IgD-negative memory B cell (primary cell): Measurements from ENCODE around the gene MAP6. TPM values are rescaled to one million over a fixed set of nuclear protein-coding genes. Genes with fewer than 3 reads are reported as not detected.
A peak's percentile ranks its signal among the peaks of the same experiment; 100 is the strongest.

ENCODE experiments used
- H3K27ac Mint-ChIP-seq, 3 donors: one replicate each; pipeline ENCODE4 v1.8.0; 2020 to 2022; ENCODE audit warnings: mild to moderate bottlenecking in 3 of 3, mixed read lengths in 3 of 3, moderate library complexity in 1 of 3
- H3K27me3 Mint-ChIP-seq: one replicate; pipeline ENCODE4 v1.8.0; 2021; ENCODE audit warnings: mixed read lengths
- H3K36me3 Mint-ChIP-seq: one replicate; pipeline ENCODE4 v1.8.0; 2020; ENCODE audit warnings: mild to moderate bottlenecking, mixed read lengths
- H3K4me1 Mint-ChIP-seq, 3 donors: one replicate each; pipeline ENCODE4 v1.8.0; 2020 to 2022; ENCODE audit warnings: mixed read lengths in 3 of 3, mild to moderate bottlenecking in 1 of 3
- H3K4me3 Mint-ChIP-seq, 4 donors: one replicate each; pipeline ENCODE4 v1.8.0; 2020 to 2022; ENCODE audit warnings: mild to moderate bottlenecking in 4 of 4, mixed read lengths in 4 of 4, moderate library complexity in 3 of 4
- H3K9me3 Mint-ChIP-seq, 3 donors: one replicate each; pipeline ENCODE4 v1.8.0; 2020 to 2021; ENCODE audit warnings: mixed read lengths in 3 of 3, mild to moderate bottlenecking in 1 of 3
- polyA plus RNA-seq: library from polyadenylated mRNA; unstranded; fragments of 300-500 nt; fragmentation: Illumina TruSeq; gene quantifications from one replicate; pipeline ENCODE4 v1.2.3, GENCODE V29; 2021

MAP6 gene
- polyA plus RNA-seq, 1 donor from 2014 or later = 0.53 TPM

GRCh38 chr11:75582506-75582894 is 86.3 kb downstream of the MAP6 start:
- peaks cover 2% of the 10 kb centered on the region for H3K27me3 Mint-ChIP-seq
- no peaks in the 10 kb centered on the region for H3K9me3 Mint-ChIP-seq
- peak overlapping the region; percentile 63 to 91 (median 86) for H3K4me3 Mint-ChIP-seq
- no peaks in the 10 kb centered on the region for H3K36me3 Mint-ChIP-seq
- peaks cover 0 to 7% (median 6%) of the 10 kb centered on the region in 3 donors for H3K4me1 Mint-ChIP-seq
- H3K27ac Mint-ChIP-seq = peak overlapping the region in 1 of 3 donors; percentile 82

DNA sequence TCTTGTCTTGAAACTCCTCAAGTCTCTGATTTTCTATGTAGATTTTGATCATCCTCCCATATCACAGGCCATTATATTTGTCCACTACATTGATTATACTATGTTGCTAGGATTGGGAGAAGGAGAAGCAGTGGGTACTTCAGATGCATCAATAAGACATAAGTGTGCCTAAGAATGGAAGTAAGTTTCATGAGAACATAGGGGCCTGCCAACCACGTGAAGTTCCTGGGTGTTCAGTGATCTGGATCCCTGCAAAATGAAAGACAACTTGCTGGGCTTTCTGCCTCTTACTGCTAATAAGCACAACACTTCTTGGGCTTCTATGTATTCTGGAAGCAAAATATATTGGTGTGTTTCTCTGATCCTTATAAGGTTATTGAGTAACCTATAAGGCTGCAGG is 89.0 kb downstream of the MAP6 start:
- Mint-ChIP-seq H3K27ac (no peak overlapping the region), H3K9me3 (peaks cover 0 to 6% (median 0%) of the 10 kb centered on the region in 3 donors), H3K4me3 (peak overlapping the region in 1 of 4 donors; percentile 12), H3K4me1 (peaks cover 7 to 18% (median 13%) of the 10 kb centered on the region in 3 donors), H3K27me3 (peaks cover 5% of the 10 kb centered on the region), H3K36me3 (no peaks in the 10 kb centered on the region)

DNA sequence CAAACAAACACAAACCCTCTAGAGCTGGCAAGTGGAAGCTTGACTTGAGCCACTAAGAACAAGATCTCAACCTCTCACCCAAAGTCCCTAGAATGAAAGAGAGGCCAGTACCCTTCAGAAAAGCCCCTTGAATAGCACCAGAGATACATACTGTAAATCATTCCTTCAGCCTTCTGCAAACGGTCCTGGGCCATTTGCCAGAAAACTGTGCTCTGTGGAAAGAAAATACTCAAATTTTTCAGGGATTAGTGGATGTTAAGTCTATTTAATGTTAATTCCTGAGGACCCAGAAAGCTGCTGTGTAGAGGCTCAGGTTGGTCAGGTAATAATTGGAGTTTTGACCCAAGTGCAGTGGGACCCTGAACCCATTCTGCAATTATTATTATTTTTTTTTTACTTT is 89.9 kb downstream of the MAP6 start:
- peaks cover 7 to 14% (median 12%) of the 10 kb centered on the region in 3 donors for H3K4me1 Mint-ChIP-seq
- peak overlapping the region in 1 of 3 donors; percentile 74 for H3K27ac Mint-ChIP-seq
- H3K36me3 Mint-ChIP-seq = no peaks in the 10 kb centered on the region
- peaks cover 0 to 6% (median 0%) of the 10 kb centered on the region in 3 donors for H3K9me3 Mint-ChIP-seq
- H3K27me3 Mint-ChIP-seq = peaks cover 5% of the 10 kb centered on the region
- H3K4me3 Mint-ChIP-seq = no peak overlapping the region

DNA sequence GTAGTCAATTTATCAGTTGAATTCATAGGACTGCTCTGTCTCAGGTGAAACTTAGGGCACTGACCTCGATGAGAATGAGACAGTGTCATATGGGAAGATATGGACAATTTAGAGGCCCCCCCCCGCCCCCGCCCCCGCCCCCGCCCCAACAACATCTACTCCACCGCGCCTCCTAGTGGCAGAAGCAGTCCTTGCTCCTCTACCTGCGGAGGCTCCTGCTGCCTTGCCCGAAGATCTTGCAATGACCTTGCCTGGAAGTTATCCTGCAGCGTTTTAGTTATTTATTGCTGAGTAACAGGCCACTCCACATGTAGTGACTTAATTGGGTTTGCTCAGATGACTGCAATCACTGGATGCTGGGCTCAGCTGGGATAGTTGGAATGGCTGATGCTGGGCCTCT is 91.6 kb downstream of the MAP6 start:
- H3K36me3 Mint-ChIP-seq = no peaks in the 10 kb centered on the region
- no peak overlapping the region for H3K4me3 Mint-ChIP-seq
- H3K4me1 Mint-ChIP-seq = peaks cover 7 to 11% (median 7%) of the 10 kb centered on the region in 3 donors
- peaks cover 3% of the 10 kb centered on the region for H3K27me3 Mint-ChIP-seq
- no peak overlapping the region for H3K27ac Mint-ChIP-seq
- peaks cover 0 to 6% (median 0%) of the 10 kb centered on the region in 3 donors for H3K9me3 Mint-ChIP-seq

- Mint-ChIP-seq H3K9me3 (peaks cover 0 to 6% (median 0%) of the 10 kb centered on the region in 3 donors), H3K4me3 (peak overlapping the region in 2 of 4 donors; percentile 12 to 87), H3K27ac (peak overlapping the region; percentile 7 to 90 (median 83)), H3K27me3 (peaks cover 3% of the 10 kb centered on the region), H3K4me1 (peaks cover 7 to 11% (median 7%) of the 10 kb centered on the region in 3 donors), H3K36me3 (no peaks in the 10 kb centered on the region)
Observed at GRCh38 chr11:75576499-75576918, 92.3 kb downstream of the MAP6 start.

DNA sequence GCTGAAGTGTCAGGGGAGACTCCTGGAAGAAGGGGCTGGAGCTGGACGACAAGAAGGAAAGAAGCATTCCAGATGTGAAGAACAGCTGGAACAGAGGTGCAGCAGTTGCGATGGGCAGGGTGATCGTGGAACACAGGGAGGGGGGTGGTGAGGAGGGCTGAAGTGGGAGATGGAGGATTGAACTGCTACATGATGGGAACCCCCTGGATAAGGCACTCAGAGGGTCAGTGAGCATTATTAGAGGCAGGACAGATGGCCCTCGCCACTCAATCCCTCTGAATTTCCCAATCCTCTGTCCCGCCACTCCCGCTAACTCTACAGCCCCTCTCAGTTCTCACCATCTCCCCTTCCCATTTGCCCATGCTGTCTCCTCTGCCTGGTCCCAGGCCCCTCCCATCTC is 92.8 kb downstream of the MAP6 start:
- no peaks in the 10 kb centered on the region for H3K36me3 Mint-ChIP-seq
- H3K9me3 Mint-ChIP-seq = peaks cover 0 to 6% (median 0%) of the 10 kb centered on the region in 3 donors
- peaks cover 3% of the 10 kb centered on the region for H3K27me3 Mint-ChIP-seq
- H3K4me3 Mint-ChIP-seq = peak overlapping the region in 1 of 4 donors; percentile 87
- peak overlapping the region; percentile 7 to 90 (median 83) for H3K27ac Mint-ChIP-seq
- H3K4me1 Mint-ChIP-seq = peaks cover 7 to 11% (median 7%) of the 10 kb centered on the region in 3 donors

- Mint-ChIP-seq H3K27ac (peak overlapping the region in 1 of 3 donors; percentile 20), H3K9me3 (peaks cover 0 to 6% (median 0%) of the 10 kb centered on the region in 3 donors), H3K4me3 (no peak overlapping the region), H3K27me3 (peaks cover 3% of the 10 kb centered on the region), H3K4me1 (peaks cover 7 to 11% (median 7%) of the 10 kb centered on the region in 3 donors), H3K36me3 (no peaks in the 10 kb centered on the region)
Observed at GRCh38 chr11:75574698-75575602, 93.9 kb downstream of the MAP6 start.

- no peak overlapping the region for H3K4me3 Mint-ChIP-seq
- no peak overlapping the region for H3K27ac Mint-ChIP-seq
- H3K36me3 Mint-ChIP-seq = no peaks in the 10 kb centered on the region
- H3K4me1 Mint-ChIP-seq = peaks cover 7 to 11% (median 7%) of the 10 kb centered on the region in 3 donors
- peaks cover 0 to 6% (median 0%) of the 10 kb centered on the region in 3 donors for H3K9me3 Mint-ChIP-seq
- H3K27me3 Mint-ChIP-seq = peaks cover 3% of the 10 kb centered on the region
Observed at GRCh38 chr11:75572744-75573143, 96.1 kb downstream of the MAP6 start.

DNA sequence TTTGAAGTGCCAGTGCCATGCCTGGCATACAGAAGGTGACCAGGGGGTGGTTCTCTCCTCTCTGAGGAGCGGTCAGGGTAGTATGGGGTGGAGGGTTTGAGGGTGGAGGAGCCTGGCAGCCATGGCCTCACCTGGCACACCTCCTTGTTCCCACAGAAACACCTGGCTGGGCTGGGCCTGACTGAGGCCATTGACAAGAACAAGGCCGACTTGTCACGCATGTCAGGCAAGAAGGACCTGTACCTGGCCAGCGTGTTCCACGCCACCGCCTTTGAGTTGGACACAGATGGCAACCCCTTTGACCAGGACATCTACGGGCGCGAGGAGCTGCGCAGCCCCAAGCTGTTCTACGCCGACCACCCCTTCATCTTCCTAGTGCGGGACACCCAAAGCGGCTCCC is 97.2 kb downstream of the MAP6 start:
- no peak overlapping the region for H3K27ac Mint-ChIP-seq
- peaks cover 0 to 5% (median 0%) of the 10 kb centered on the region in 3 donors for H3K9me3 Mint-ChIP-seq
- peaks cover 3% of the 10 kb centered on the region for H3K27me3 Mint-ChIP-seq
- no peaks in the 10 kb centered on the region for H3K36me3 Mint-ChIP-seq
- H3K4me1 Mint-ChIP-seq = peaks cover 5 to 7% (median 5%) of the 10 kb centered on the region in 3 donors
- H3K4me3 Mint-ChIP-seq = no peak overlapping the region

- Mint-ChIP-seq H3K9me3 (no peaks in the 10 kb centered on the region), H3K36me3 (no peaks in the 10 kb centered on the region), H3K4me1 (no peaks in the 10 kb centered on the region), H3K27ac (no peak overlapping the region), H3K27me3 (peaks cover 3% of the 10 kb centered on the region), H3K4me3 (peak overlapping the region in 1 of 4 donors; percentile 34)
Observed at GRCh38 chr11:75570559-75571139, 98.2 kb downstream of the MAP6 start.

GRCh38 chr11:75568616-75569219 is 100.1 kb downstream of the MAP6 start:
- peaks cover 0 to under 1% (median under 1%) of the 10 kb centered on the region in 3 donors for H3K4me1 Mint-ChIP-seq
- no peak overlapping the region for H3K4me3 Mint-ChIP-seq
- H3K36me3 Mint-ChIP-seq = no peaks in the 10 kb centered on the region
- no peak overlapping the region for H3K27ac Mint-ChIP-seq
- no peaks in the 10 kb centered on the region for H3K9me3 Mint-ChIP-seq
- no peaks in the 10 kb centered on the region for H3K27me3 Mint-ChIP-seq

DNA sequence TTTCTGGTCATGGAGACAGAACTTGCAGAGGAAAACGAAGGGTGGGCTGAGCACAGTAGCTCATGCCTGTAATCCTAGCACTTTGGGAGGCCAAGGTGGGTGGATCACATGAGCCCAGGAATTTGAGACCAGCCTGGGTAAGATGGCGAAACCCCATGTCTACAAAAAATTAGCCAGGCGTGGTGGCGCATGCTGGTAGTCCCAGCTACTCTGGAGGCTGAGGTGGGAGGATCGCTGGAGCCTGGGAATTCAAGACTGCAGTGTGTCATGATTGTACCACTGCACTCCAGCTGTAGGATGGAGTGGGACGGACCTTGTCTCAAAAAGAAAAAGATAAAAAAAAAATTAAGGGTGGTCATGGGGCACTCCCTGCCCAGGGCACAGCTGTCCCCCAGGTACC is 100.9 kb downstream of the MAP6 start:
- Mint-ChIP-seq H3K27ac (no peak overlapping the region), H3K27me3 (no peaks in the 10 kb centered on the region), H3K9me3 (no peaks in the 10 kb centered on the region), H3K4me1 (peaks cover 1 to 5% (median 3%) of the 10 kb centered on the region in 3 donors), H3K36me3 (no peaks in the 10 kb centered on the region), H3K4me3 (peak overlapping the region in 1 of 4 donors; percentile 70)

DNA sequence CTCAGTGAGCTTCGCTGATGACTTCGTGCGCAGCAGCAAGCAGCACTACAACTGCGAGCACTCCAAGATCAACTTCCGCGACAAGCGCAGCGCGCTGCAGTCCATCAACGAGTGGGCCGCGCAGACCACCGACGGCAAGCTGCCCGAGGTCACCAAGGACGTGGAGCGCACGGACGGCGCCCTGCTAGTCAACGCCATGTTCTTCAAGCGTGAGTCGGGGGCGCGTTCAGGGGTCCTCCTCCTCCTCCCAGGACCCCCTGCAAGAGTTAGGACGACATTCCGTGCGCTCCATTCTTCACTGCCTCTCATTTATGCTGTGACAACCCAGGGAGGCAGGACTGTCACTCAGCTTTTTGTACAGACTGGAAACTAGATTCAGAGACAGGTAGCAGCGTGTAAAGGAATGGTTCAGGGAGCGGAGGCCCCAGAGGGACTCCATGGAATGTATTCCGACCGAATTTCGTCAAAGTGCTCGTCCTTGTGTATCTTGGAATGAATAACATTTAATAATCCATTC is 102.0 kb downstream of the MAP6 start:
- no peak overlapping the region for H3K27ac Mint-ChIP-seq
- no peaks in the 10 kb centered on the region for H3K27me3 Mint-ChIP-seq
- no peaks in the 10 kb centered on the region for H3K36me3 Mint-ChIP-seq
- H3K4me1 Mint-ChIP-seq = peaks cover 5 to 11% (median 7%) of the 10 kb centered on the region in 3 donors
- H3K9me3 Mint-ChIP-seq = no peaks in the 10 kb centered on the region
- H3K4me3 Mint-ChIP-seq = no peak overlapping the region

DNA sequence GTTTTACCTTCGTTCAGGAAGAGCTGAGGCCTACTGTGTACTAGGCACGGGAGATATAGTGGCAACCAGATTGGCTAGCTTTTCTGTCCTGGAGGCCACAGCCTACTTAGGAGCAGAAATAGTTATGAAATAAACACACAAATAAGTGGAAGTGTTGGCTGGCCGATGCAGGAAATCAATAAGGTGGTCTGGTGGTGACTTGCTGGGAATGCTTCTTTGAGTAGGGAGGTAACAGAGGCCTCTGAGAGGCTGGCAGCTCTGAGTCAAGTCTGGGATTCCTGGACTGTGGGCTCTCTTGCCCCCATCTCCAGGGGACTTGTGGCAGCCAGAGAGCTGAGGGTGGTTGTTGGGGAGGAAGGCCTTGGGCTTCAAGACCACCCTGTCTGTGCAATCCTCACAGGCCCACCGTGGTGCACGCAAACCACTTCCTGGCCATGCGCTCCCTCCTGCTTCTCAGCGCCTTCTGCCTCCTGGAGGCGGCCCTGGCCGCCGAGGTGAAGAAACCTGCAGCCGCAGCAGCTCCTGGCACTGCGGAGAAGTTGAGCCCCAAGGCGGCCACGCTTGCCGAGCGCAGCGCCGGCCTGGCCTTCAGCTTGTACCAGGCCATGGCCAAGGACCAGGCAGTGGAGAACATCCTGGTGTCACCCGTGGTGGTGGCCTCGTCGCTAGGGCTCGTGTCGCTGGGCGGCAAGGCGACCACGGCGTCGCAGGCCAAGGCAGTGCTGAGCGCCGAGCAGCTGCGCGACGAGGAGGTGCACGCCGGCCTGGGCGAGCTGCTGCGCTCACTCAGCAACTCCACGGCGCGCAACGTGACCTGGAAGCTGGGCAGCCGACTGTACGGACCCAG is 102.7 kb downstream of the MAP6 start:
- Mint-ChIP-seq H3K27me3 (peaks cover 2% of the 10 kb centered on the region), H3K4me3 (no peak overlapping the region), H3K27ac (peak overlapping the region in 1 of 3 donors; percentile 80), H3K4me1 (peaks cover 5 to 13% (median 7%) of the 10 kb centered on the region in 3 donors), H3K9me3 (no peaks in the 10 kb centered on the region), H3K36me3 (no peaks in the 10 kb centered on the region)
